ENCODE data around the gene USP34.

DNA sequence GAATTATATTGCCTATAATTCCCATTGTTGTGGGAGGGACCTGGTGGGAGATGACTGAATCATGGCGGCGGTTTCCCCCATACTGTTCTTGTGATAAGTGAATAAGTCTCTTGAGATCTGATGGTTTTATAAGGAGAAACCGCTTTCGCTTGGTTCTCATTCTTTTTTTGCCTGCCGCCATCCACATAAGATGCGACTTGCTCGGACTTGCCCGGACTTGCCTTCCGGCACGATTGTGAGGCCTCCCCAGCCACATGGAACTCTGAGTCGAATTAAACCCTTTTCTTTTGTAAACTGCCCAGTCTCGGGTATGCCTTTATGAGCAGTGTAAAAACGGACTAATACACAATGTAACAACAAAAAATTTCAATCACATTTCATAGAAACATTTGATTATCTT is 193.1 kb downstream of the USP34 start:
- TF ChIP-seq, protein P1, sequence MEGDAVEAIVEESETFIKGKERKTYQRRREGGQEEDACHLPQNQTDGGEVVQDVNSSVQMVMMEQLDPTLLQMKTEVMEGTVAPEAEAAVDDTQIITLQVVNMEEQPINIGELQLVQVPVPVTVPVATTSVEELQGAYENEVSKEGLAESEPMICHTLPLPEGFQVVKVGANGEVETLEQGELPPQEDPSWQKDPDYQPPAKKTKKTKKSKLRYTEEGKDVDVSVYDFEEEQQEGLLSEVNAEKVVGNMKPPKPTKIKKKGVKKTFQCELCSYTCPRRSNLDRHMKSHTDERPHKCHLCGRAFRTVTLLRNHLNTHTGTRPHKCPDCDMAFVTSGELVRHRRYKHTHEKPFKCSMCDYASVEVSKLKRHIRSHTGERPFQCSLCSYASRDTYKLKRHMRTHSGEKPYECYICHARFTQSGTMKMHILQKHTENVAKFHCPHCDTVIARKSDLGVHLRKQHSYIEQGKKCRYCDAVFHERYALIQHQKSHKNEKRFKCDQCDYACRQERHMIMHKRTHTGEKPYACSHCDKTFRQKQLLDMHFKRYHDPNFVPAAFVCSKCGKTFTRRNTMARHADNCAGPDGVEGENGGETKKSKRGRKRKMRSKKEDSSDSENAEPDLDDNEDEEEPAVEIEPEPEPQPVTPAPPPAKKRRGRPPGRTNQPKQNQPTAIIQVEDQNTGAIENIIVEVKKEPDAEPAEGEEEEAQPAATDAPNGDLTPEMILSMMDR (IDR thresholded peaks at IDR 0.05): no peak
- TF ChIP-seq POLR2A (IDR thresholded peaks at IDR 0.05): no peak
